GM18873 (cell line): ENCODE data around the gene UNG.
"Not testable (repeated sequence)": the region's sequence is repeated elsewhere in the genome, so short reads cannot be mapped to it uniquely, and the experiment has no call there.

Experiments used
- ATAC-seq: cut with Tn5 transposase; IDR thresholded peaks from one replicate; pipeline ENCODE4 v1.9.1; 2021; ENCODE audit warnings: mild to moderate bottlenecking, moderate library complexity, moderate number of reproducible peaks; ENCODE audit not compliant: unreplicated experiment, low FRiP score

The UNG gene

DNA sequence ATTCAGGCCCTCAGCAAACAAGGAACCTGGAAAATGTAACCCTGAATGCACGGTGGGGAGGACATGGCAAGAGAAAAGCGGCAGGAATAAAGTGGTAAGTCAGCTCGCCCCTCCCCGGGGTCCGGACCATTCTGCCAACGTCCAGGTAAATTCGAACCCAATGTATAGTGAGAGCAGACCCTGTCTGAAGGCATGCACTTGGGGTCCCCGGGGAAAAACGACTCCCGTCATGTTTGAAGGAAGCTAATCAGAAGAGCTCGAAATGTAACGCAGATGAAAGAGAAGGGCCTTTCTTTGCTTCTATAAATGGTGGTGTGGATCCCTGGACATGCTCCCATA, 19.2 kb downstream of the UNG start:
- no peak for ATAC-seq

DNA sequence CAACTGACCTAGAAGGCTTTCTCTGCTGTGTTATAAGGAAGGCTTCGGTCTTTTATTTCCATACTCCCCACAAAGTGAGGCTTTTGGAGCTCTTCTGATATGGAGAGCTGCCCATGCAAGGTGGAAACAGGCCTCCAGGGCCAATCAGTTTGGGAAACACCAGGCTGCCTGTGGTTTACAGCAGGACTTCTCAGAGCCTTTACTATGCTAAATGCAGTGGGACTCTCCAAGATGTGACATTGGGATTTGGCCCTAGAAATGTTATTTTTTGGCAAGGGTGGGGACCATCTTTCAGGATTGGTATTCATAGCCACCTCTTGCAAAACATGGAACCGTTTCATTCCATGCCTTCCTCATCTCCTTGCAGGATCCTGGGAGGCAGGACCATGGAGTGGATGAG, 22.7 kb downstream of the UNG start:
- ATAC-seq = no peak

- no peak for ATAC-seq
These were observed 23.2 kb downstream of the UNG start for GRCh38 chr12:109120557-109120956.

GRCh38 chr12:109121346-109121880, 24.0 kb downstream of the UNG start:
- no peak for ATAC-seq

- ATAC-seq = no peak
These were observed 27.7 kb downstream of the UNG start for GRCh38 chr12:109124878-109125648.

DNA sequence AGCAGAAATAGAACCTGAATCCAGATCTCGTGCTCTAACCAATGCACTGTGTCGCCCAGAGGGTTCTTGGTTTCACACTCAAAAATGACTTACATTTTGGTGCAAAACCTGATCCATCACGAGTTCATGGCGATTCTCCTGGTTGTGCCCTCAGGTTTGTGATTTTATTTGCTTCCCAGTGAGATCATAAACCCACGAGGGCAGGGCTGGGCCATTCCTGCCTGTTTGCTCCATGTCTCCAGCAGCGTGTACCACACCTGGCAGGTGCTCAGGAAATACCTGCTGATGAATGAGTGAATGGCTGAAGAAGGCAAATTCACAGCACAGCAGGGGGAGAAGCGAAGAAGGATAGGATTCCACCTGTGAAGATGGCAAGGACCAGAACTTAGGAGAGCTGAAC, 28.4 kb downstream of the UNG start:
- no peak for ATAC-seq

GRCh38 chr12:109126784-109127183, 29.4 kb downstream of the UNG start:
- ATAC-seq = no peak

DNA sequence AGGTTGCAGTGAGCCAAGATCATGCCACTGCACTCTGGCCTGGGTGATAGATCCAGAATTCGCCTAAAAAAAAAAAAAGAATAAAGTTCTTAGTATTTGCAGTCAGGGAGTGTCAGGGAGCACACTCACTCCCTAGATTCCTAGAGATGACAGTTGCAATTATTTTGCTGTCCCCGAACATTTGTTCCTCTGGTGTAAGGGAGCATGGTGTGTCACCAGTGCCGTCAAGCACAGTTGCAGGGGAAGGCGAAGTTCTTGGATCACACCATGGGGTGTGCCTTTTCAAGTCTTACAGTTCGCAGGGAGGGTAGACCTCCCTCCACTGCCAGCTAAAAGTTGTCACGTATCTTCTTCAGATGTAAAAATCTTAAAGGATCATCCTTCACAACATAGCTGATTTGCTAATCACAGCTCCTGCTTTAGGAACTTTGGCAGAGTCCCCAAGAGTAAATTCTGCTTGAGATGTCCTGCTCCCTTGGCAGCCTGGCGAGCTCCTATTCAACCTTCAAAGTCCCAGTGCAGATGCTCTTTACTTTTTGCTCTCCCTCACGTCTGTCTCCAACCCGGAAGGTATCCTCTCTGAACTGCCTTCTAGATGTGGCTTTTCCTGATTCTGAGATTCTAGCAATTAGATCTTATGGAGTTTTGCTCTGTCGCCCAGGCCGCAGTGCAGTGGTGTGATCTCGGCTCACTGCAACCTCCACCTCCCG, 30.3 kb downstream of the UNG start:
- ATAC-seq = no peak

DNA sequence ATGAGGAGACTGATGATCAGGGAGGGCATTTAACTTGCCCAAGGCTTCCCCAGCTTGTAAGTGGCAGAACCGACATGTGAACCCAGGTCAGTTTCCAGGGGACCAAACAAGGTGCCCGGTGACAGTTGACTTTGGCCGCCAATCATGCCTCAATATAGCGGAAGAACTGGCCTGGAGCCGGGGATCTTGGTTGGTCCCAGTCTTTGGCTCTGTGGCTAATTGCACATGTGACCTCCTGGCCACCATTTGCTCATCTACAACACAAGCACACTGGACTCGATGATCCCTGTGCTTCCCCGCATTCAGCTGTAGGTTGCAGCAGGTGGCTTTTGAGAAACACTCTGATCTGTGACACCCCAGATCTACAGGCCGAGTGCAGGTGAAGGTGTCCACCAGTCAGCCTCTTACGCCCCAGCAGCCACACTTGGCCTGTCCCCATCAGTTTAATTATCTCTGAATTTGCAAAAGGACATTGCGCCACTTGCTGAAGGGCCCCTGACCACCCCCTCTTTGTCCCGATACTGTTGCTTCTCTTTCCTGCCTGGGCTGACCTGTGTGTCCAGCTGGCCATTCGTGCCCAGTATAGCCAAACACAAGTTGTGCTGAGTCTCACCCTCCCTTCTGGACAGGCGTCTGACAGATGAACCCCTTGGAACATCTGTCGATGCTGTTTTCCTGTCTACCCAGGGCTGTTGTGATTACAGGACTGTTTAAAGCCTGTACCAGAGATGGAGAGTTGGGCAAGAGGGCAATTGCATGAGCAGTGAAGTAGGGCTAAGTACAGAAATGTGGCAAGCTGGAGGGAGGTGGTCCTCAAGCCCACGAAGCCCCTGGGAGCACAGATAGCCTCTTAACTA, 33.1 kb downstream of the UNG start:
- no peak for ATAC-seq

- no peak for ATAC-seq
These were observed 34.0 kb downstream of the UNG start for GRCh38 chr12:109131154-109132050.

DNA sequence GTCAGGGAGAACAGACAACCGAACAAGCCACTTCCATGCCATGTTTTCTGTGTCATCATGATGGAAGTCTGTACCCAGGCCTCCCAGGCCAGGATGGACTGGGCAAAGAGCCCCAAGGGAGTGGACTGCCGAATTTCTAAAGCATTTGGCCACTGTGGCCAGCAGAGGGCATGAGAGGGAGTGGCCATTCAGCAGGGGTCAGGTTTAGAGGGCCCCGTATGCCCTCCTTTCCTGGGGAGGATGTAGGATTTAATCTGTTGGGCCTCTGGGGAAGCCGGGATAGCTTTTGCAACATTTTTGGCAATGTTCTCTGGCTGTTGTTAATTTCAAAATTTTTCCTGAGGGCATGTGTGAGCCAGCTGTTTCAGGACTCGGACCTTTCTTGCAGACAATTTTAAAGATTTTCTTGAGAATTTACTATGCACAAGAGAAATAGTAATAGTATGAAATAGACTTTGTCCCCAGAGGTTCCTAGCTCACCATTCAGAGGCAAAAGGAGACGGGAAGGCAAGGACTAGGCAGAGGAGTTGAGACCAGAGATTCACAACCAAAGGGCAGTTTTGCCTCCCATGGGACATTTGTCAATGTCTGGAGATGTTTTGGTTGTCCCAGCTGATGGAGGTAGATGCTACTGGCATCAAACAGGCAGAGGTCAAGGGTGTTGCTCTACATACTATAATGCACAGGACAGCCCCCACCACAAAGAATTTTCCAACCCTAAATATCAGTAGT, 37.0 kb downstream of the UNG start:
- ATAC-seq = no peak

DNA sequence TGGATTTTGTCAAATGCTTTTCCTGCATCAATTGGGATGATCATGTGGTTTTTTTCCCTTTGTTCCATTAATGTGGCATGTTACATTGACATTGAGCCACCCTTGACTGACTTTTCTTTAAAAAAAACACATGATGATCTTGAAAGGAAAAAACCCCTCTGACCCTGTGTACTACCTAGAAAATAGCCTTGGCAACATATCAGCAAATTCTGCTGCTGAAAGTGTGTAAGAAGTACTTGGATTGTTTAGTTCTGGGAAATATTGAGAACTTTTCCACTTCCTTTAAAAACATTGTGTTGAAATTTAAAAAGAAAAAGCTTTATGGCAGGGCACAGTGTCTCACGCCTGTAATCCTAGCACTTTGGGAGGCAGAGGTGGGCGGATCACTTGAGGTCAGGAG, 39.7 kb downstream of the UNG start:
- no peak for ATAC-seq

- no peak for ATAC-seq
These were observed 42.0 kb downstream of the UNG start for GRCh38 chr12:109139360-109139759.

GRCh38 chr12:109139791-109140190, 42.4 kb downstream of the UNG start:
- no peak for ATAC-seq

DNA sequence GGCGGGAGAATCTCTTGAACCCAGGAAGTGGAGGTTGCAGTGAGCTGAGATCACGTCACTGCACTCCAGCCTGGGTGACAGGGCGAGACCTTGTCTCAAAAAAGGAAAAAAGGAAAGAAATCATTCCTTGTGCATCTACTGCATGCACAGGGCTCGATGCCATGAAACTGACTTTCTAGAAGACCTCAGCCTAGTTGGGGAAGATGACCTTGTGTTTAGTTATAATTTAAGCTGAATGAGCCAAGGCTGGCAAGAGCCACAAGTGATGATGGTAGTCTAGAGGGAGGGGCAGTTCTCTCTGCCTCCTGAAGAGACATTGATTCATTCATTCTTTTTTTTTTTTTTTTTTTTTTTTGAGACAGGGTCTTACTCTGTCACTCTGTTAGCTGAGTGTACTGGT, 43.2 kb downstream of the UNG start:
- ATAC-seq = no peak

GRCh38 chr12:109144224-109144623, 46.8 kb downstream of the UNG start:
- ATAC-seq = no peak

DNA sequence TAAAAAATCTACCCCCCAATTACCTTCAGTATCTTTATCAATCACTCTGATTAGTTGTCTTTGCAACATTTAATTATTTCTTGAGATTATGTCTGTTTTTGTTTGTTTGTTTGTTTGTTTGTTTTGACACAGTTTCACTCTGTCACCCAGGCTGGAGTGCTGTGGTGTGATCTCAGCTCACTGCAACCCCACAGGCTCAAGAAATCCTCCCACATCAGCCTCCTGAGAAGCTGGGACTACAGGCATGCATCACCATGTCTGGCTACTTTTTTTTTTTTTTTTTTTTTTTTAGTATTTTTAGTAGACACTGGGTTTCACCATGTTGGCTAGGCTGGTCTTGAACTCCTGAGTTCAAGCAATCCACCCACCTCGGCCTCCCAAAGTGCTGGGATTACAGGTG, 49.7 kb downstream of the UNG start:
- ATAC-seq = not testable (repeated sequence)

DNA sequence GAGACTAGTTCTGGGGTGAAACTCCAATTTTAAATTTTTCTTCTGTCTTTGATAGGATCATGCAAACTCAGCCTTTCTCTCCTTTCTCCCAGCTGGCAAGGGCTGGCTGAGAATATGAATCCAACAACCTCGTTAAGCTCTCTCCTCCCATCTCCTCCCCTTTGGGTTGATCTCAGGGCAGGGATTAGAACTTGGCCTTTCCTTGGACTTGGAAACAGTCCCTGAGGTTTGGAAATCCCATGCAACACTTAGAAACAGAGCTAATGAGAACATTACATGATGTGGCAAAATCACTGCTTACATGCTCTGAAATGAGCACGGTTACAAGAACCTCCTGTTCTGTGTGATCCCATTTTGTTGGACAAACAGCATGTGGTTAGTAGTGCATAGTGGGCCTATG, 50.6 kb downstream of the UNG start:
- no peak for ATAC-seq

DNA sequence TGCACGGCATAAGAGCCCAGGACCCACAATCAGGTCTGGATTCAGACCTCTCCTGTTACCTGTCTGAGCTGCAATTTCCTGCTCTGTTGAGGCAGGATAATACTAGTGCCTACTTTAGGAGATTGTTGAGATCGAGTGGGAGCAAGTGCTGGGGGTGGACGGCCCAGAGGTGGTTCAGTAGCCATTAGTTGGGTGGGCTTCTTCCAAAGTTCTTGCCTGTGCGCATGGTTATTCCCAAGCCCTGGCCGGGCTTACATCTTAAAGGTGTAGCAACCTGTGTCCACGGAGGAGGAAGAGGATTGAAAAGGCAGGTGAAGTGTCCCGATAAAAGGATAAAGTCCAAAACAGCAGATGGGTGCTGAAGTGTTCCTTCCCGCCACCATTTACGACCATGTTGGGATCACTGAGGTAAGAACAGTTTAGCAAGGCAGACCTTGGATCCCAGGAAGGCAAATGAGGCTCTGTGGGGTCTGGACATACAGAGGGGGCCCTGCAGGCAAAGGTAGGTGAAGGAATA, 52.8 kb downstream of the UNG start:
- no peak for ATAC-seq
